DMS153 (cell line): ENCODE results near the gene KCNA4.
"Not testable (repeated sequence)": the region's sequence is repeated elsewhere in the genome, so short reads cannot be mapped to it uniquely, and the experiment has no call there.

Source experiments
- DNase-seq: peaks from one replicate; lab custom pipeline; 2025; lab: John Stamatoyannopoulos, UW

Gene KCNA4

DNA sequence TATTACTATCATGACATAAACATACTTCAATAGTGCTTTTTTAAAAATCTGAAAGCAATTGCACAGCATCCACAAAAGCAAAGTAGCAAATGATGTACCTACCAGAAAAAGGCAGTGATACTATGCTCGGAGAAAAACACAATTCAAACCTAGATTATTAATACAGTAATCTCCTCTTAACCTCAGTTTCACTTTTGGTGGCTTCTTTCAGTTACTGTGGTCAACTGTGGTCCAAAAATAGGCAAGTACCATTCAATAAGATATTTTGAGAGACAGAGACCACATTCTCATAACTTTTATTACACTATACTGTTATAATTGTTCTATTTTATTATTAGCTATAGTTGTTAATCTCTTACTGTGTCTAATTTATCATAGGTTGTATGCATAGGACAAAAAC is 20.8 kb downstream of the KCNA4 start:
- no peak for DNase-seq

DNA sequence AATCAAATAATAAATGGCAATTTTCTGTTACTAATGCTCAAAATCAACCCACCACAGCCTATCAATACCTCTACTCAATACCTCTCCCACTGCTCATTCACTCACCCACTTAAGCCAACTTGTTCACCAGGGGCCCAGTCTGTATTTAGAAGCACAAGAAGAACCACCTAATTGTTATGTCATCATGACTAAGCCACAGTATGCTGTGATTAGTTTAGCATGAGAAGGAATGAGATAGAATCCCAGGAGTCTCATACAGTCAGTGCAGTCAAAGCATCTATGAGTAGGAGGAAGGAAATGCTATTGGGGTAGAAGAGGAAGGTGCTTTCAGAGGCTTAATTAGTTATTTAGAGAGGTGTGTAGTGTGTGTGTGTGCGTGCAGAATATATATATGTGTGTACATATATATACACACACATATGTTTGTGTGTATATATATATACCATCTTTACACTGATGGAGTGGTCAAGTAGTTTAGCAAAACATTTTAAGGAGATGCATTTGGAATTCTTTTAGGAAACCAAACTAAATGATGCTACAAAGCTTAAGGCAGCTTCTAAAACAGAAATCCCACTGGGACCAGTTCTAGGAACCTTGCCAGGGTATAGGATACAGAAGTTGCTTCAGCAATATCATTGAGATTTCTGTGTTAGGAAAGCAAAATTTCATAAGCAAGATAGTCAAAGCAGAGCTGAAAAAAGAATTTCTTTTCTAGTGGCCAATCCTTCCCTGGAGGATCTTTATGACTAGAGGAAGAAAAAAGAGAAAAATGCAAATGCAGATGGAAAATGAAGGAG is 27.5 kb downstream of the KCNA4 start:
- no peak for DNase-seq

DNA sequence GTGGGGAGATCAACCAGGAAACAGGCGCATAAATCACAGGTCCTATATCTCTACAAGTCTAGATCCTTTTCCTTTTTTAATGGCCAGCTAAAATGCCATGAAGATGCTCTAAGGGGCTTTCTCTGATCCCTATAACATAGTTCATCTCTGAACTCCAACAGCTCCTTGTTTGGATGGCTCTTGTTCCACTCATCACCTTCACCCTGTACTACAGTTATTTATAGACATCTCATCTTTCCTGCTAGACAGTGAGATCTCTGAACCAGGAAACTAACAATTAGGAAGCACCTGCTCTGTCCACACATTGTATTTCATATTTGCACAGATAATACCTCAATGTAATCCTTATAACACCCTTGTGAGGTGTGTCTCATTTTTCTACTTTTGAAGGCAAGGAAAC is 31.6 kb downstream of the KCNA4 start:
- no peak for DNase-seq

DNA sequence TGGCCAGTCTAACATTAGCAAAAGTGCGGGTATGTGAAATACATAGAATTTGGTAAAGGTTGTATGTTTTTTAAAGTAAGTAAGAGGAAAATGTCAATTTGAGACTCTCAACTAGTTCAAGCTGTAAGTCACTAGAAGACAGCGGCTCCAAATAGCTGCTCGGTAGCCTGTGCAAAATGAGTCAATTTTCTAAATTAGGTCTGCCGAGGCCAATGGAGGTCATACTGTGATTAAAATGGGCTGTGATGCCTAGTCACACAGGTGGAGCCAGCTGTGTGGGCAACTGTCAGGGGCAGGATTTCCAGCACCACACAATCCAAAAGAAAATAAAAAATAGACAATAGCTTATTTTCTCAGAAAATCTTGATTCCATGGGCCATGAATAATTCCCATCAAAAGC is 32.3 kb downstream of the KCNA4 start:
- no peak for DNase-seq

DNA sequence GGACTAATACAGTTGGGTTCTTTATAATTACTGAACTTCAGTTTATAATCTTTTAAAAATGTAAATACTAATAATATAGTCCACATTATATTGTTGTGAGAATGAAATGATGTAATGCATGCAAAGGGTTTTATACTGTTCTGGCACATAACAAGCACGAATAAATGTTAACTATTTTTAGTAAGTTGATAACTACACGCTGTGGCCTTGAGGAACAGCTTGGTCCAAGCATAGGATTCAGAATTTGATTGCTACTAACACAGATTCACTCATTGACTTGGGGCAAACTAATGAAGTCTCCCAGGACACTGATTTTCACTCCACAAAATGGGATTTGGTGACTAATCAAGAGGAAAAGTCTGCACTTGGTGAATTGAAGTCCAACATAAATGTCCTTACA is 38.3 kb downstream of the KCNA4 start:
- DNase-seq = no peak

DNA sequence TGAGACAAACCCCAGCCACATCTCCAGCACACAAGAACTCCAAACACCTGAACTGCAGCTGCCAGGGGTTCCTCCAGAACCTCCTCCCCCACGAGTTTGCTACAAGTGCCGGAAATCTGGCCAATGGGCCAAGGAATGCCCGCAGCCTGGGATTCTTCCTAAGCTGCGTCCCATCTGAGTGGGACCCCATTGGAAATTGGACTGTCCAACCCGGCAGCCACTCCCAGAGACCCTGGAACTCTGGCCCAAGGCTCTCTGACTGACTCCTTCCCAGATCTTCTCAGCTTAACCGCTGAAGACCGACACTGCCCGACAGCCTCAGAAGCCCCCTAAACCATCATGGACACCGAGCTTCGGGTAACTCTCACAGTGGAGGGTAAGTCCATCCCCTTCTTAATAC is 41.2 kb downstream of the KCNA4 start:
- not testable (repeated sequence) for DNase-seq

DNA sequence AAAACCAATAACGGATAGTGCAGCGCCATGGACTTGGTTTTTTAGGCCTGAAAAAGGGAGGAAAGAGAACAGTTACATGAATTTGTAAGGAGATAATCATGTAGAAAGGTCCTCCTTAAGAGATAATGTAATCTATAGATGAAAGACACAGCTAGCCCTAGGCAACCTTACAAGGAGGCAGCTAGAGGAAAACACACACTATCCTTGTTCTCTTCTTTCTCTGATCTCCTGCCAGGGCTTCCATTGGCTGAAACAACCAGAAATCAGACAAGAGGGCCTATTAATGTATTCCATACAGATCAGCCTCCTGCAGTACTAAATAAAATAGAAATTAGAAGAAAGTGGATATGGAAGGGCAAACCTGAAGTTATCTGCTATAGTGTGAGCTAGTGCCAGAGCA is 53.0 kb downstream of the KCNA4 start:
- no peak for DNase-seq

DNA sequence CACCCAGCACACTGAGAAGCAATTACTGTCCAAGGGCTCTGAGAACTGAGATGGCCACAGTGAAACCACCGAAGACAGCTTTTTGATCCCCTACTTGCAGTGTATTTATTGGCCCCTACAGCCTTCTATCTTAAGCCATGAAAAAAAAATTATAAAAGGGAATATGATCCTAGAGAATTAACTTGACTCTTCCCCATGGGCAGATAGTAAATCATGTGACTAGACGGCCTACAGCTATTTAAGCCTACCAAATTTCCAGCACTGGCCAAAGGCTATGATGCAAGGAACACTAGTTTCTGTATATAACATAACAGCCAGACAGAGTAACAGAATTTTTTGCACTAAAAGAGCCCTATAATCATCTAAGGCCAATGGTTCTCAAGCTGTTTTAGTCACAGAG is 53.8 kb downstream of the KCNA4 start:
- DNase-seq = no peak

DNA sequence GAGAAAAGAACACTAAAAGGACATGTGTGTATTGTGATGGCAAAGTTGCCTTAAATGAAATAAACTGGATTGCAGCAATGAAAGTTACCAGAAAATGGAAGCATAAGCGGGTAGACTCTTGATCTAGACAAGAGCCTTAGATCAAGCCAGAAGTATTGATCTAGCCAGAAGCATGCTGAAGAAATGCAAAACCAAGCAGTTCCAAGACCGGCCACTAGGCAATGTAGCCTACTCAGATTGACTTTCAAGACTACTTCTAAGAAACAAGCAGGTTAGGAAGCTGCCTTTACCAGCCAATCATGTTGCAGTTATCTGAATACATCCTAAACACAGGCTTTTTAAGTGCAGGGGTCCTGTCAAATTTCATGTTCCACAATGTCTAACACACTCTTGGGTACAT is 54.6 kb downstream of the KCNA4 start:
- DNase-seq = no peak
